DMS153 (cell line): ENCODE data around the gene OTUD4.
"Not testable (repeated sequence)": the region's sequence is repeated elsewhere in the genome, so short reads cannot be mapped to it uniquely, and the experiment has no call there.

Experiments
- DNase-seq: peaks from one replicate; lab custom pipeline; 2025; lab: John Stamatoyannopoulos, UW

The OTUD4 gene

DNA sequence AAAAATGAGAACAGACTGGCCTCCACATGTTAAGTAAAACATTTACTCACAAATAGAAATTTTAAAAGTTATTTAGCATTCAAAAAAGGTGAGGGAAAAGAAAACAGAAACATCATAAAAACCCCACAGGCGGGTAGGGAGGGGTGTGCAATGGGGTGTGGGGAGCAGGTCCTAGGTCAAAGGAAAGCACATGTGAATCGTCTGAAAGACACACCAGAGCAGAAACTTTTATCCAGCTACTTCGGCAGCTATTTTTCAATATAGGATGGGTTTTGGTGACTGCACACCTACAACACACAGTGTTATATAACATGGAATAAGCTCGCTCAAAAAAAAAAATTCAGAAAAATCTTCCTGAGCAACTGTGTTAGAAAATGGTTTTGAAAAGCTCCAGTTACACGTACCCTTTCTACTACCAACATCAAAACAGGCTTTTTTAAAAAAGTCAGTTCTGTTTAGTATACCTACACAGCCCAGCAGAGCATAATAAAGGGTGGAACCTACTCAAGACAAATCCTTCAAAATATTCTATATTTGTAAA, 1.6 kb downstream of the OTUD4 start:
- no peak for DNase-seq

DNA sequence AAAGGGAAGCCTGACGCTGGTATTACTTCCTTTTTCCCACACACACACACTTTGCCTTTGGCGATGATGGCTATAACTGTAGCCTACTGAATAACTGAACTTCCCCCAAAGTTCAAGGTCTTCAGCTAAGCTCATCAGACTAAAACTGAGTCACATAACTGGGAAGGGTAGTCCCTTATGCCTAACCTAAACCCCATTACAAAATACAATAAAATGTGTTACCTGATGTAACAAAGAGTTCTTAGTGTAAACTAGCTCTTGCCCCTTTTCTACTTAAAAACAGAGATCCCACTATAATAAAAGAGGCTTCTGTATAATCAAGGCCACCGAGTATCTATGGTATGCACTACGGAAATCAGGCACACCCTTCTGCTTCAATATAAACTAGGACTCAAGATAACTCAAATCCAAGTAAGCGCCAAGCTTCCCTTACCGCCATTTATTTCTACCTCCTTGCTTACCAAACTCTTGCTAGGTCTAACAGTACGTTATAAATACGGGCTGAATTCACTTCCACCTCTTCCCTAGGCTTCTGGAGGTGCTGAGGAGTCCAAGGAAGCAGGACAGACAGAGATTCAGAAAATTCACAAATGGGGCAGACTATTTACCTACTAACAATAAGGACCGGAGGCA, 2.4 kb downstream of the OTUD4 start:
- DNase-seq: no peak

DNA sequence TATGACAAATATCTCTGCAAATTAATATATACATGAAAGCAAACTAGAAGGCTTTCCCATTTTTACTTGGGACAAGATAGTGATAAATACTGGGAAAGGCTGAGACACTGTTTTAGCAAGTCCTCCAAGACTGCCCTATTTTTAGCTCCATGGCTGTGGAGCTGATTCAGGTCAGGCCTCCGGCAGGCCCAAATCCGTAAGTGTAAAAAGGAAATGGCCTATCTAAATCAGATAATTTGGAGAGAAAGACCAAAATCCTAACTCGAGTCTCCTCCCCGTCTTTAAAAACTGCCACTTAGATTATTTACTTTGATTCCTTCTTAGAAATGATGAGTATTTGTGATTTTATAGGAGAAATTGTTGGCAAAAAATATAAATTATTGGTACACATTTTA, 2.9 kb downstream of the OTUD4 start:
- DNase-seq: no peak

DNA sequence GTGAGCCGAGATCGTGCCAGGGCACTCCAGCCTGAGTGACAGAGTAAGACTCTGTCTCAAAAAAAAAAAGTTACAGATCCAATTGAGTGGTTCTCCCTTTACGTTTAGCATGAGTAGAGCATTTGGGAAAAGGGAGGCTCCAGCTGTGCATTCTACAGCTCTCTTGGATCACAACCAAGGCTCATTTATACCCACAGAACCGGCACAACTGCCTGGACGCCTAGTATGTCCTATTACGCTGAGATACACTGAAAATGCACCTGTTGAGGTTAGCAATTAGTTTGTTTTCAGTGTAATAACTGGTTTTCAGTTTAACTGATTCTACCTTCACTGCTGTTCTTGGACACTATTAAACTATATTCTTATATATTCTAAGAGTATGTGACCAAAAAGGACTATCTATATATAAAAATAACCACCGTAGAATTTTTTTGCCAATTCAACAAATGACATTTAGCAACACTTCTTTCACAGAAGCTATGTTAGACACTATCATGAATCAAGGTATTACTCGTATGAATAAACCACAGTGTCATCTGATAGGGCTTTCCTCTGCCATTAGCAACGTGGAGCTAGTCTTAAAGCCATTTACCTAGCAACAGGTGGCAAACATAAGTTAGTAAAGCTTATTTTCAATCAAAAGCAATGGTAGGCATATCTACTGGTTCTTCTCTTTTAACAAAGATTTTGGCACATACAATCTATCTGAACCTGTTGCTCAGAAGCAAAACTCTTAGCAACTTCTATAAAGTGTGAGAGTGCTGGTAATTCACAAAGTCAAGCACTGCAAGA, 3.6 kb downstream of the OTUD4 start:
- DNase-seq: no peak

DNA sequence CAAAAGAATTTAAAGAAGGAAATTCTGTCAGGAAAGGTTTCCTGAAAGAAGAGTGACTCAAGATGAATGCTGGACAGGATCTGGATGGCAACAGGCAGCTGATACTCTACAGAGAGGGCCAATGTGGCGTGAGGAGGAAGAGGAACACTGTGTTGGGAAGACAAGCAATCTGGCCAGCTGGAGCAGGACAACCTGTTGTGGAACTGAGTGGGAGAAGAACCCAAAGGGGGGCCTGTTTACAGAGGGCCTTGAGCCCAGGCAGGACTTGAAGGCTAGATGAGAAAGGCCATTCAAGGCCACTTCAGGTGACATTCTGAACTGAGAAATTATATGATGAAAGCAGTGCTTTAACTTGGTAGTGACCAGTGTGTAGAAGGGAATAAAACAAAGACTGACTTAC, 8.5 kb downstream of the OTUD4 start:
- no peak for DNase-seq

DNA sequence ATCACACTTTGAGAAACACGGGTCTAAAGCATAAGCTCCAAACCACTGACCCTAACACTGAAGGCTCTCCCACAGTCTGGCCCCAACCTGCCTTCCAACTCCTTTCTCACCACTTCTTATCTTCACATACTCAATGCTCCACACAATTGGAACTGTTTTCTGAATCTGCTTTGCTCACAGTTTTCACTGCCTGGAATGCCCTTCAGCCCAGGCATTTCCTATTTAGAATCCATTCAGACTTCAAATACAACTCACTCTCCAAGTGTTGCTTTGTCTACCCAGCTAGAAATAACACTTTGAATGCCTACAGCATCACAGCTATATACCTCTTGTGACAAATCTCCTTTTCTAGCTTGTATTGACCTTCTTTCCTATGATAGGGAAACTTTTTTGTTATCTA, 10.2 kb downstream of the OTUD4 start:
- no peak for DNase-seq

DNA sequence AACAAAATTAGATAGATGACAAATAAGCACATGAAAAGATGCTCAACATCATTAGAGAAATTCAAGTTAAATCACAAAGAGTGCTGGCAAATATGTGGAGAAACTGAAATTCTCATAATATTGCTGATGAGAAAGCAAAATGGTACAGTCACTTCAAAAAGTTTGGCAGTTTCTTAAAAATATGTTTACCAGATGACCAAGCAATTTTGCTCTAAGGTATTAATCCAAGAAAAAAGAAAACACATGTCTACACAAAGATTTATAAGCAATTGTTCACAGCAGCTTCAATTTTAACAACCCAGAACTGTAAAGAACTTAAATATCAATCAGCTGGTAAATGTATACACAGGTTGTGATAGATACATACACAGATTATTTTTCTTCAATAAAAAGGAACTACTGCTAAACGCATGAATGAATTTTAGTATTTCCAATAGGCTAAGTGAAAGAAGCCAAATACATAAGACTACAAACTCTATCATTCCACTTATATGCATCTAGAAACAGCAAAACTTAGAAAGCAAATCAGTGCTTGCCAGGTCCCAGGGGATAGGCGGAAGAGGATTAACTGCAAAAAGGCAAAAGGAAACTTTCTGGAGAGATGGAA, 11.7 kb downstream of the OTUD4 start:
- DNase-seq: no peak

DNA sequence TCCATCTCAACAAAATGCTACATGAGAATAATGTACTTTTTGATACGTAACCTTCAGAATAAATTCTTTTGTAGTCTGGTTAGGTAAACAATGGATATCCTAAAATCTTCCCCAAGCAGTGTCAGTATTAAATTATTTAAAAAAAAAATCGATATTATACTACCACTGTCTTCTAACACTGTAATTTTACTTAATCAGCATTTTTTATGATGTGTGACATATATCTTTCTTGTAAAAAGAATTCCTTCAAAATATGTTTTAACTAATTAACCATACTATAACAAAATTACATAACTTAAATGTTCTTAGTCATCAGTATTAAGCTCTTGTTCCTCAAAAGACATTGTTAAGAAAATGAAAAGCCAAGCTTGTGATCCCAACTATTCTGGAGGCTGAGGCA, 12.5 kb downstream of the OTUD4 start:
- DNase-seq: no peak

DNA sequence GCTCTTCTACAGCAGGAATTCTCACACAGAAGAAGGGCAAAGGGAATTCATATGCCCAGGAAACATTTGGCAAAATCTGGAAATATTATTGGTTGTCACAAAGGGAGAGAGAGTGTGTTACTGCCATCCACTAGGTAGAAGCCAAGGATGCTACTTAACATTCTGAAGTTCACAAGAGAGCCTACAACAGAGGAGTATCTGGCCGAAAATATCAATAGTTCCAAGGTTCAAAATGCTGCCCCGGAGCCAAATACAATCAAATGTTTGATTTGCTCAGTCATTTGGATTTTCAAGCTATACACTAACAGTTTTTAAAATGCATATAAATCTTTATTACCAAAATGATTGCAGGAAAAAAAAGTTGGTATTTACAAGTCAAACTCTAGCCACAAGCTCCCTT, 18.8 kb downstream of the OTUD4 start:
- DNase-seq: no peak

DNA sequence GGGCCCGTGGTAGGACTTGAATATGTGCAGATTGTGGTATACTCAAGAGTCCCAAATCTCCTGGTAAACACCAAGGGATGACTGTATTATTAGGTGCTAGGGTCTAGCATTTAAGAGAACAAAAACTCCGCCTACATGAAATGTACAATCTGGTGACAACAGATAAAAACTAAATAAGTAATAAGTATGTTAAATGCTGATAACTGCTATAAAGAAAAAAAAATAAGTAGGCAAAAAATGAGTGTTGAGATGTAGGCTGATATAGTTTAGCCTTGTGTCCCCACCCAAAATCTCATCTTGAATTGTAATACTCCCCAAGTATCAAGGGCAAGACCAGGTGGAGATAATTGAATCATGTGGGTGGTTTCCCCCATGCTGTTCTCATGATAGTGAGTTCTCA, 23.4 kb downstream of the OTUD4 start:
- no peak for DNase-seq

DNA sequence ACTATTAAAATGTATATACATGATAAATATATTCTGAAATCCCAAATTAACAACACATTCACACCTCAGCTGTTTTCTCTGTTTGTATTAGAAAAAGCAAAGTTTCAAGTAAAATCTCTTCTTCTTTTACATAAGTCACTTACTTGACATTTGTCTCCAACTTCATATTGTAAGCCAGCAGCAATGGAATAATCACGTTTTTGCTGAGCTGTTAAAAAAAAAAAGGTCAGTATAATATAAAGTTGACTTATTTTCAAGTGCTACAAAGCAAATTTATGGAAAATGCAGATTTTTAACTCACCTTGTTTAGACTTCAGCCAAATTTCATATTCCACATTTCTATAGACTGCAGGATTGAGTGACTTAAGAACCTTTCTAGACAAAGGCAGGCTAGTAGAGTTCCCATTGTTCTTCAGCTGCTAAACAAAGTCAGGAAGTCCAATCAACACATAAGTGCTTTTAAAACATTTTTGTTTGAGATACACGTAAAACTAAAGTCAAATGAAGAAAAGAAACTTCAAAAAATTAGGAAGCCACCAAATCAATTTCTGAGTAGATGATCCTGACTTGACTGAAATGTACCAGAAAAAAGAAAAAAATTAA, 25.0 kb downstream of the OTUD4 start:
- DNase-seq: no peak

DNA sequence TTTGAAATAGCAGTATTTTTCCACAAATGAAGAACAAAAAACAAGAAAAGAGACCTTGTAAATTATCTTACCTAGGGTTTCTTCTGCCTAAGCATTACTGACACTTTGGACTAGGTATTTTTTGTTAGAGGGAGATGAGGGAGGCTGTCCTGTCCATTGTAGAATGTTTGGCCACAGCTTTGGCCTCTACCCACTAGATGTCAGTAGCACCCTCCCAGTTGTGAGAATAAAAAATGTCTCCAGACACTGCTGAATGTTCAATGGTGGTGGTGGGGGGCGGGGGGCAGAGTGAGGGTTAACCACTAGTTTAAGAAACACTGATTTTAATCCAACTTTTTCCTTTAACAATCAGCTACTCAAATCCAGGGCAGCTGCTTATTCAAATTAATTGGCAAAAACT, 25.8 kb downstream of the OTUD4 start:
- no peak for DNase-seq

DNA sequence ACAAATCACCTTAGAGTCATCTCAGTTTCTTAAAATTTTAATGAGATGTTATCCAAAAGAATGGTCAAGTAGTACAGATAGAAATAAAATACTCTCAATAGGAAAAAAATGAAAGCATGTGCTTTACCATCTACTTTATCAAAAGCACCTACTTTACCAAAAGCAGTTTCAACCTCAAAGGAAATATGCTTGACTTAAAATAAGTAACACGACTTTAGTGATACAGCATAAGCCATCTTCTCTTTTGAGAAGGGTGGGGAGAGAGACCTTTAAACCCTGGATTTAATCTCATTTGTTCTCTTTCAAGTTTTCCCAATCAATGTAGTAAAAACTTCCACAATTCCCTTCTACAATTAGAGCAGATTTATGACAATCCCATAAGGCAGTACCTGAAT, 26.5 kb downstream of the OTUD4 start:
- no peak for DNase-seq

DNA sequence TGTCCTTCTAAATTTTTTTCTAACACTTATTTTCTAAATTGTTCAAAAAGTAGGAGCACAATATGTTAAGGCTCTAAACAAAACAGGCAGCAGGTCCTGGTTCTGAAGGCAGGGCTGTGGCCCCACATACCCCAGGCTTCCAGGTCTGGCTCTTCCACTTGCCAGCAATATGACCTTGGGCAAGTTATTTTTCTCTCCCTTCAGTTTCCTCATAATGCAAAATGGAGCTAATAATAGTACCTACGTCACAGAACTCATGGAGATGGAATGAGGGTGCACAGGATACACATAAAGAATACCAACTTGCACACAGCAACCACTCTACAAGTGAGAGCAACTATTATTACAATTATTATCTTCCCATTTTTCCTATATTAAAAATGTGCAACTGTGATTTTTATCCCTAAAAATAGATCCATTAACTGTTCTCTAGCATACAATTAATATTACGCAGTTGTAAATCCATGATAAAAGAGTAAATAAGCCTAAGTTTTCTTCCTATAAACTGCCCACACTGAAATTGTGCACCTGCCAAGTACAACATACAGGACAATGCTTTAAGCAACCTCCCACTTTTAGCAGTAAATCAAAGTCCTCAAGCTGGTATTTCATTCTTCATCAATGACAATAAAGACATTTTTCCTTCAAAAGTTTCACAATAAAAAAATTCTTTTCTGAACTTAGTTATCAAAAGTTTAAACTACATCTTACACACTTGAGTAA, 27.0 kb downstream of the OTUD4 start:
- no peak for DNase-seq

DNA sequence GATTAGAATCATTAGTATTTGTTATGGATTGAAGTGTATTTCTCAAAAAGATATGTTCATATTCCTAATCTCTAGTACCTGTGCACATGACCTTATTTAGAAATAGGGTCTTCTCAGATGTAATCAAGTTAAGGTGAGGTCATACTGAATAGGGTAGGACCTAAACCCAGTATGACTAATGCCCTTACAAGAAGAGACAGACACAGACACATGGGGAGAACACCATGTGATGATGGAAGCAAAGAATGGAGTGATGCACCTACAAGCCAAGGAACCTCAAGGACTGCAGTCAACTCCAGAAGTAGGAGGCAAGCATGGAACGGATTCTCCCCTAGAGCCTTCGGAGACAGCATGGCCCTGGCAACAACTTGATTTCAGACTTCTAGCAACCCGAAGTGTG, 31.4 kb downstream of the OTUD4 start:
- DNase-seq: no peak

DNA sequence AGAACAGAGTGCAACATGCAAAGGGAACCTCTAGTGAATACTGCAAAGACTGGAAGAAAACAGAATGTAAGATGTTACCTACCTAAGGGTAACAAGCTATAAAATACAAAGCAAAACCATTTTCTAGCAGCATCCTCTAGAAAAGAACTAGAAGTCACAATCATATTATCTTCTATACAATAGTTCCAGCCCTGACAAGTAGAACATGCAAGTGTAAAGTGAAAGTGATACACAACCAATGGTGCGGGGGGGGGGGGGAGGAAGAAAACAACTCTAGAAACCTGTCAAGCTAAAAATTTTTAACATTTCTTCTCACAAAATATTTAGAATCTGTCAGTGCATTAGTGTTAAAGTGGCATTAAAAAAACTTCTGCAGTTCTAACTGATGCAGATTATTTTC, 44.2 kb downstream of the OTUD4 start:
- DNase-seq: not testable (repeated sequence)

DNA sequence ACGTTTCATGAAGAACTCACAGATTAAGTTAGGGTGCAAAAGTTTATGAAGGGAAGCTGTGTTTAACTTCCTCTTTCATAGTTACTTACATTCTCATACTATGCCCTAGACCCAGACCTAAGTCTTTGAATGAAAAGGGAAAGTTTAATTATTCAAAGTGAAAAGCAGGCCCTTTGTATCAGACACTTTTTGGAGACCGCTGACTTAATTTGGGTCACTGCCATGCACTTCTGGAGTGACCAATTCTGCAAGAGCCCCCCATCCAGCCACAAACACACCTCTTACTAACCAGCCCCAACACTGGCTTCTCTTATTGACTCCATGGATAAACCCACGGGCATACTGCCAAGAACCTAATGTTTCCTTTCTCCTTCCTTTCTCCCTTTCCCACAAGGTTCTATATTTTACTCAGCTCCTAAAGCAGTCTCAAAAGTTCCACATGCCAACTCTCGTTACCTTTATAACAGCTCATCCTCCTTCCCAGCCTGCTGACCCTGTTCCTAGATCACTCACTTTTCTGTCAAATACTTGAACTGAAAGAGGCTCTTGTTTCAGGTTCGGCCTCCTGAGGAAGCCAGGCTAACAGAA, 47.8 kb downstream of the OTUD4 start:
- DNase-seq: no peak

DNA sequence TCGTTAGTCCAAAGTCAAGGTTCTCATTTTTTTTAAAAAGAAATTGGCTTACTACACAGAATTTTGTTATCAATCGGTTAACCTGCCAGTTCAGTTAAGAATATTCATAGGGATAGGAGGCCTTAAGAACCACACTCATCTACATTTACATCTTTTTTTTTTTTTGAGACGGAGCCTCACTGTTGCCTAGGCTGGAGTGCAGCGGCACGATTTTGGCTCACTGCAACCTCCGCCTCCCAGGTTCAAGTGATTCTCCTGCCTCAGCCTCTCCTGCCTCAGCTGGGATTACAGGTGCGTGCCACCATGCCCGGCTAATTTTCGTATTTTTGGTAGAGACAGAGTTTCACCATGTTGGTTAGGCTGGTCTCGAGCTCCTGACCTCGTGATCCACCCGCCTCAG, 48.5 kb downstream of the OTUD4 start:
- no peak for DNase-seq

DNA sequence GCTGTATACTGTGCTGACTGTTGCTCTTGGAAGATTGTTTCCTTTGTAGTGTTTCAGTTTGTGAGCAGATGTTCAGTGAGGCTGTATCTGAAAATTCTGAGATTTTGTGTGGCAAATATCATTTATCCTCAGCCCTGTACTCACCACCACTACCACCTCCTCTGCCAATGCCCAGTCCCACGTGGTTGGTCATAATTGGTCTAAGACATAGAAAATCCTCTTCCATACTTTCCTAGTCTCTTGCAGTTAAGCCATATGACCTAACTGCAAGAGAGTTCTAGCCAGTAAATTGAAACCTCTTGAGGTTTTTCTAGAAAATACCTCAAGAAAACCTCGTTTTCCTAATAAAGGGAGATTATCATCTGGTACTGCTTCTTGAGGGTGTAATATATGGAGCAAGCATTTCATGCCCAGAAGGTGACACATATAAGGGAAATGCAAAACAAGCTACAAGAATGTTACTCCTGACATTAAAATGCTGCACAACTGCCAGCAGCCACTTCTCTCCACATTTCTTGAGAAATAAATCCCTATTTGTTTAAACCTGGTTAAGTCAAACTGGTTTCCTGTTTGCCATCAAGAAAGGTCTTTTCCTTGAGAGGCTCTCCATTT, 49.5 kb downstream of the OTUD4 start:
- no peak for DNase-seq

DNA sequence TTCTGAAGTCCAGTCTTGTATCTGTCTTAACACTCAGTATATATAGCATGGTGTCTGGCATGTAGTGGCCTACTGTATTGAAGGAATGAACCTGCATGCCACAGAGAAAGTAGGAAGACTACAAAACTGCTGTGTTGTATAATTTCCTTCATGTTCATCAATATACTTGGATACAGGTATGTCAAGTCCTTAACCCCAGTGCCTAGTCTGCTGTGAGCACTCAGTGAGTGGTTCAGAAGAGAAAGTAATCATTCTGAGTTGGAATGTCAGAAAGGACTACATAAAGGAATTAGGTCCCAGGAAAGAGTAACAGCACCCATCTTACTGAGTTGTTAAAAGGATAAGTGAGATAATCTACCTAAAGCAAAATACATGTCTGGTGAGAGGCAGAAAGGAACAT, 50.3 kb downstream of the OTUD4 start:
- no peak for DNase-seq

DNA sequence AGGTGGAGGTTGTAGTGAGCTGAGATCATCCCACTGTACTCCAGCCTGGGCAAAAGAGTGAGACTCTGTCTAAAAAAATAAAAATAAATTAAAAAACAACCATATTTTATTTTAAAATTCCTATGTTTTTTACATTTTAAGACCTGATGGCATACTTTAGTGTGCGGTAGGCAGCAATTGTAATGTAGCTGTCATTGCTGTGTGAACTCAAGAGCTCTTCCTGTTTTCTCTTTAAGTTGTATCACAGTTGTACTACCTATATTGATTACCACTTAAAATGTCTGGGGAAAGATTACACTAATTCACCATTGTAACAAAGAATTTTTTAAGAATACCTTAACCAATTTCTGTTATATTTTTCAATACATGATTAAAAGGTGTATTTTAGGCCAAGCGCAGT, 55.0 kb downstream of the OTUD4 start:
- no peak for DNase-seq
